GM18907 (cell line): ENCODE results near the gene TAAR2.
"Not testable (repeated sequence)": the region's sequence is repeated elsewhere in the genome, so short reads cannot be mapped to it uniquely, and the experiment has no call there.

Experiments
- ATAC-seq: cut with Tn5 transposase; IDR thresholded peaks from one replicate; pipeline ENCODE4 v1.9.1; 2021; ENCODE audit warnings: mild to moderate bottlenecking, moderate library complexity; ENCODE audit not compliant: unreplicated experiment

Gene TAAR2

DNA sequence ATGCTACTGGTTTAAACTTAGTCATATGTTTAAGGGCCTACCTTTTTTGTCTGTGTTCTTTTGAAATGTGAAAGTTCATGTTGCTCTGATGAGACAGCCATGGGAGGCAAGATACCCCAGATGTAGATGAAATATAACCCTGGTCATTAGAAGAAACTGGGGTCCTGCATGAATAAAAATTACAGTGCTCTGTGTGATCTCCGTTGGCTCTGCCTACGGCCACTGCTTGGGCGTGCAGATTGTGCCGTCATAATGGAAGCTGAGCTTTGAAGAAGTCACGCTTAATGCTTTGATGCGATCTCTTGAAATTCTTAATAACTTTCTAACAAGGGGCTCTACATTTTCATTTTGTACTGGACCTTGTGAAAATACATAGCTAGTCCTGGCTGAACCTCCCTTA, at the start of gene TAAR2:
TAAR2 (minus strand) TSS at position 101 of the 400 bp plus-strand sequence; CDS start at position 101, 0 bp downstream.
- ATAC-seq = no peak

DNA sequence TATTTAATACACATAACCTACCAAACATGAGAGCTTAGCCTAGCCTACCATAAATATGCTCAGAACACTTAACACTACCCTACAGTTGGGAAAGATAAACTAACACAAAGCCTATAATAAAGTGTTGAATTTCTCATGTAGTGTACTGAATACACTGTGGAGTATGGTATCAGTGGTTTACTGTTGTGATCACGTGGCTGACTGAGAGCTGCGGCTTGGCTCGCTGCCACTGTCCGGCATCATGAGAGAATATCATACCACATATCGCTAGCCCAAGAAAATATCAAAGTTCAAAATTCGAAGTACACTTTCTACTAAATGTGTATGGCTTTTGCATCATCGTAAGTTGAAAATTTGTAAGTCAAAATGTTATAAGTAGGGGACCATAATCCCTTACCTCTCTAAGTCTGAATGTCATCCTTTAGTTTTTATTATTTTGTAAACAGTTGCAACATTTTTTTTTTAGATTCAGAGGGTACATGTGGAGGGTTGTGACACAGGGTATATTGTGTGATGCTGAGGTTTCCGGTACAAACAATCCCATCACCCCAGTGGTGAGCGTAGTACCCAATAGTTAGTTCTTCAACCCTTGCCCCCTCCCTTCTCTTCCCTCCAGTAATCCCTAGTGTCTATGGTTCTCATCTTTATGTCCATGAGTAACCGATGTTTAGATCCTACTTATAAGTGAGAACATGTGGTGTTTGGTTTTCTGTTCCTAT, 49.5 kb upstream of the TAAR2 start:
- no peak for ATAC-seq

DNA sequence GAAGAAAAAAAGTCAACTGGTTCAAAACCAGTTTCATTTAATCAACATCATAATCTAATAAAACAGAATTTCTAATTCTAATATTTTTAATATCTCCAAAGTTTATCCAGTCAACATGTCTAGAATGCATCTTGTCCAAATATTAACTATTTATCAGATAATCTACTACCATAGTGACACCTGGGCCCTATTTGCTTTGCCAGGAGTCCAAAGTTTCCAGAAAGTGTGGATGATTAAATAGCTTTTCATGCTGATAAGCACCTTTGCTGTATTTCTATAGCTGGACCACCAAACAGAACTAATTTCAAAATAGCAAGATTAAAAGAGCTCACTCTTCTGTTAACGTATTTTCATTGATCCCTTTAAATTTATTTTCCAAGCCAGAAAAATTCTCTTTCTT, 47.2 kb upstream of the TAAR2 start:
- ATAC-seq = no peak

GRCh38 chr6:132669690-132670291, 45.7 kb upstream of the TAAR2 start:
- ATAC-seq = peak; percentile 67

- ATAC-seq = no peak
Observed at GRCh38 chr6:132666118-132666517, 42.0 kb upstream of the TAAR2 start.

DNA sequence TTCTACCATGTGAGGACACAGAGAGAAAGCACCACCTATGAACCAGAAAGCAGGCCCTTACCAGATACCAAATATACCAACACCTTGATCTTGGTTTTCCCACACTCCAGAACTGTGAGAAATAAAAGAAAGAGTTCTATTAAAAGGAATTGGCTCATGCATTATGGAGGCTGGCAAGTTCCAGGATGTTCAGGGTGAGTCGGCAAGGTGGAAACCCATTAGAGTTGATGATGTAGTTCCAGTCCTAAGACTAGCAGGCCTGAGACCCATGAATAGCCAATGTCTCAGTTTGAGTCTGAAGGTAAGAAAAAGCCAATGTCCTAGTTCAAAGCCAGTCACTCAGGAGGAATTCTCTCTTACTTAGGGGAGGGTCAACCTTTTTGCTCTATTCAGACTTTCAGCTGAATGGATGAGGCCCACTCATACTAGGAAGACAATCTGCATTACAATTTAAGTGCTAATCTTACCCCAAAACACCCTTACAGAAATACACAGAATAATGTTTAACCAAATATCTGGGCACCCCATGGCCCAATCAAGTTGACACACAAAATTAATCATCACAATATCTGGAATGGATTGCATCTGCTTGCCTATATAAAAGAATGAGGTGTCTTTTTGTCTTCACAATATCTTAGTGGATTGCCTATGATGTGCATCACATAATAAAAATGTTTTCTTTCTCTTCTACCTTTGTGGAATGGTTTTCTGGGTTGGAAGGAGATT, 40.4 kb upstream of the TAAR2 start:
- ATAC-seq = no peak

- no peak for ATAC-seq
Observed at GRCh38 chr6:132663661-132664060, 39.6 kb upstream of the TAAR2 start.

- ATAC-seq = no peak
Observed at GRCh38 chr6:132661906-132662305, 37.8 kb upstream of the TAAR2 start.

DNA sequence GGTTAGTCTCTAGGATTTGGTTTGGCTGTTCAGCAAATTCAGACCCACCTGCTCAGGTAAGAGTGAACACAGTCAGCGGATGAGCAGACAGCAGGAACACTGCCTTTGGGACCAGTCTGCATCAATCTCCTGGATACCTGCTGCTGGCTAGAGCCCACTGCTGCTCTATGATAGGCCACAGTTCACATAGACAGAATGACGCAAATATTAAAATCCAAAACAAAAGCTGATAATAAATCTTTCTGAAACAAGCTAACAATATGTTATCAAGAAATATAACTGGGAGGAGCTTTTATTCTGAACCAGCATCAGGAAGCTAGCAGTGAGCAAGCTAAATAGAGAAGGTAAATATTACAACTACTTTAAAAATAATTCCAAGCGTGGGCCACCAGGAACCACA, 35.0 kb upstream of the TAAR2 start, which contains the start of gene TAAR1:
TAAR1 (minus strand) TSS at position 101 of the 400 bp plus-strand sequence. CDS start 13,179 bp downstream, outside the sequence.
- ATAC-seq = no peak

- peak; percentile 58 for ATAC-seq
Observed at GRCh38 chr6:132651062-132651461, 27.0 kb upstream of the TAAR2 start.

- ATAC-seq = no peak
Observed at GRCh38 chr6:132650429-132650828, 26.4 kb upstream of the TAAR2 start.

DNA sequence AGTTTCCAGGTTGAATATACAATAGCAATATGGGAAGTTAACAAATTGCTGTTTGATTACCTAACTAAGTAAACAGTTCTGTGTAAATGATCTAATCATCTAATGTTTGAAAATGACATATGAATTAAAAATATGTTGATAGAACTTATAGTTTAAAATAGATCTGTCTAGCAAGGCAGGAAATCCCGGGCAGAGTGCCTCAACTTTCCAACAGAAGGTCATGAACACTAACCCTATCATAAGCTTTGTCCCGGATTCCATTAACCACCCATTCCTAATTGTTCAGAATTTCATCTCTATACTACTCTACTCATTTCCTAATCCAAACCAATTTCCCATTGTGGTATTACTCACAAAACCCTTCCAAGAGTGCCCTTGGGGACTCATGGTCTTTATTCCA, 24.8 kb upstream of the TAAR2 start:
- no peak for ATAC-seq

- peak; percentile 83 for ATAC-seq
Observed at GRCh38 chr6:132648356-132648755, 24.3 kb upstream of the TAAR2 start.

GRCh38 chr6:132643547-132643946, 19.5 kb upstream of the TAAR2 start:
- no peak for ATAC-seq

GRCh38 chr6:132637135-132637534, 13.1 kb upstream of the TAAR2 start:
- ATAC-seq = not testable (repeated sequence)

- not testable (repeated sequence) for ATAC-seq
Observed at GRCh38 chr6:132635906-132636305, 11.8 kb upstream of the TAAR2 start.

DNA sequence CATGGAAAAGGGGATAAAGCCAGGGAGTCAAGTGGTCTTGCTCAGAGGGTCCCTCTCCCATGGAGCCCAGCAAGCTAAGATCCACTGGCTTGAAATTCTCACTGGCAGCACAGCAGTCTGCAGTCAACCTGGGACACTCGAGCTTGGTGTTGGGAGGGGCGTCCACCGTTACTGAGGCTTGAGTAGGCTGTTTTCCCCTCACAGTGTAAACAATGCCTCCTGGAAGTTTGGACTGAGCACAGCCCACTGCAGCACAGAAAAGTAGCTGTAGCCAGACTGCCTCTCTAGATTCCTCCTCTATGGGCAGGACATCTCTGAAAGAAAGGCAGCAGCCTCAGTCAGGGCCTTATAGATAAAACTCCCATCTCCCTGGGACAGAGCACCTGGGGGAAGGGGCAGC, 11.2 kb upstream of the TAAR2 start:
- ATAC-seq = not testable (repeated sequence)

DNA sequence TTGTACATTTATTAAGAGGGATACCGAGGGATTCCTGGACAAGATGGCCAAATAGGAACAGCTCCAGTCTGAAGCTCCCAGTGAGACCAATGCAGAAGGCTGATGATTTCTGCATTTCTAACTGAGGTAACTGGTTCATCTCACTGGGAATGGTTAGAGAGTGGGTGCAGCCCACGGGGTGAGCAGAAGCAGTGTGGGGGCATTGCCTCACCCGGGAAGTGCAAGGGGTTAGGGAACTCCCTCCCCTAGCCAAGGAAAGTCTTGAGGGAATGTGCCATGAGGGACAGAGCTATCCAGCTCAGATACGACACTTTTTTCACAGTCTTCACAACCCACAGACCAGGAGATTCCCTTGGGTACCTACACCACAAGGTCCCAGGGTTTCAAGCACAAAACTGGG, 10.7 kb upstream of the TAAR2 start:
- no peak for ATAC-seq

DNA sequence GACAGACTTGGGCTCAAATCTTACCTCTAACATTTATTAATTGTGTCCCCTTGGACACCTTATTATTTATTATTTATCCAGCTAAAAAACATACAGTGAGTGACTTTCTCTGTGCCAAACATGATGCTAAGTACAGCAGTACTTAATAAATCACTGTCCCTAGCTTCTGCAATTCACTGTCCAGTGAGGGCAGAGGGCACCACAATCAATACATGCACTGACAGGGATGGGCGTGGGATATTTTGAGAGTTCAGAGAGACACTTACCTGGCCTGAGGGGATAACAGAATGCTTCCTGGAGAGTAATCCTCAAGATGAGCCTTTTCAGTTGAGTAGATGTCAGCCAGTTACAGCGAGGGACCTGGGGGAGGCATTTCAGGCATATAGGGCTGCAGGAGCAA, 9.3 kb upstream of the TAAR2 start:
- ATAC-seq = no peak

DNA sequence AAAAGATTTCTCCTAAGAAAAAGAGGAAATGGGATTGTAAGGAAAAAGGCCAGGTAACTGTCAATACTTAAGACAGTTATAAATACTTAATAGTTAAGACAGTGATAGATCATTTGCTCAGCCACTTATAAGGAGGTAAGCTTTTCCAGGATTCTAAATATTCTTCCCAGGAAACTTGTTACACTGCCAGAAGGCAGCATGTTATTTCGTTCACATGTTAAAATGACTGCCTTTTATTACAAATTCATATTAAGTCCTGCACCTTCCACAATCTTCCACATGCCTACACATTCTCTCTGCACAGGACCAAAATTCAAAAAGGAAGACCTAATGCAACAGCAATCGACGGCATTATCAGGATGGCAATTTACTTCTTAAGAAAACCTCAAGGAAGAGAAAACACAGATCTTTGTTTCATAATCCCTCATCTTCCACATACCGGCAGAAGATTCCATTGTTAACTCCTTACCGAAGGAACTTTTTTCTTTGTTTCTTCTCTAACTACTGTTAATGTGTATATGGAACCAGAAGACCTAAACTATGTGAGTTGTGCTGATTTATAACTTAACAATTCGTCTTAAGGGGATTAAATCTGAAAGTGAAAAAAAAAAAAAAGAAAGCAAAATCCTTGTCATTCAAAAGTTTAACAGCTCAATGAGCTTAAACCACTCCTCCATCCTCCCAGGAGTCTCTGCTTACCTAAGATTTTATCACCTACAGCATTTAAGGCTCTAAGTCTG, 799 bp downstream of the TAAR2 start:
- no peak for ATAC-seq

- ATAC-seq = no peak
Observed at GRCh38 chr6:132616677-132617076, 7.4 kb downstream of the TAAR2 start.
